PC-3 (cell line): ENCODE measurements around the gene ESR1.

Experiments
- EZH2phosphoT487 ChIP-seq: fragments of 300-600 bp; sonication (generic); IDR thresholded peaks from 2 replicates; pipeline ENCODE4 v1.6.1; 2018; ENCODE audit warnings: mild to moderate bottlenecking, antibody characterized with exemption, low read length, borderline replicate concordance
- TF ChIP-seq, protein P1 (sequence below): fragments of 300-600 bp; sonication (generic); conservative IDR thresholded peaks from 2 replicates; pipeline ENCODE4 v1.5.1; 2017; ENCODE audit warnings: antibody characterized with exemption, low read depth, mild to moderate bottlenecking, low read length

DNA sequence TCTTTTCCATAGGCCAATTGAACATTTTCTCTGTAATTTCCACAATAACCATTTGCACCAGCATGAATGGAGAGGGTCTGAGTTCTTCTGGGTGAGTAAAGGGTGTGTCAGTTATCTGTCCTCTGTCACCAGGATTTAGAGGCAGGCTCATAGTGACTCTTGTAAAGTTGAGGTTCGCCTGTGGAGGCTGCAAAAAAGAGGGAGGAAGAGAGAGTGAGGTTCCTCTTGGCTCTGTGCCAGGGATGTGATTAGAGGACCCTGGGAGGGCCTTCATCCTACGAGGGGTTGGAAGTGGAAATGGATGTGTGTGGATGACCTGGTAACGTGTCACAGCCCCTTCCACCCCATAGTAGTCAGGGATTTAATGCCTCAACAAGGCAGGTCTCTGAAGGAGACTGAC, 242.0 kb downstream of the ESR1 start:
- TF ChIP-seq, protein P1, sequence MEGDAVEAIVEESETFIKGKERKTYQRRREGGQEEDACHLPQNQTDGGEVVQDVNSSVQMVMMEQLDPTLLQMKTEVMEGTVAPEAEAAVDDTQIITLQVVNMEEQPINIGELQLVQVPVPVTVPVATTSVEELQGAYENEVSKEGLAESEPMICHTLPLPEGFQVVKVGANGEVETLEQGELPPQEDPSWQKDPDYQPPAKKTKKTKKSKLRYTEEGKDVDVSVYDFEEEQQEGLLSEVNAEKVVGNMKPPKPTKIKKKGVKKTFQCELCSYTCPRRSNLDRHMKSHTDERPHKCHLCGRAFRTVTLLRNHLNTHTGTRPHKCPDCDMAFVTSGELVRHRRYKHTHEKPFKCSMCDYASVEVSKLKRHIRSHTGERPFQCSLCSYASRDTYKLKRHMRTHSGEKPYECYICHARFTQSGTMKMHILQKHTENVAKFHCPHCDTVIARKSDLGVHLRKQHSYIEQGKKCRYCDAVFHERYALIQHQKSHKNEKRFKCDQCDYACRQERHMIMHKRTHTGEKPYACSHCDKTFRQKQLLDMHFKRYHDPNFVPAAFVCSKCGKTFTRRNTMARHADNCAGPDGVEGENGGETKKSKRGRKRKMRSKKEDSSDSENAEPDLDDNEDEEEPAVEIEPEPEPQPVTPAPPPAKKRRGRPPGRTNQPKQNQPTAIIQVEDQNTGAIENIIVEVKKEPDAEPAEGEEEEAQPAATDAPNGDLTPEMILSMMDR = no peak
- no peak for TF ChIP-seq EZH2phosphoT487
